ENCODE results near the gene SIK2.

GRCh38 chr11:111585371-111585770 lies 16.9 kb upstream of the SIK2 start:
- no peak for TF ChIP-seq TAF1 (IDR thresholded peaks at IDR 0.05; ENCODE audit: borderline replicate concordance, insufficient read depth, low read length)
- TF ChIP-seq, protein P1, sequence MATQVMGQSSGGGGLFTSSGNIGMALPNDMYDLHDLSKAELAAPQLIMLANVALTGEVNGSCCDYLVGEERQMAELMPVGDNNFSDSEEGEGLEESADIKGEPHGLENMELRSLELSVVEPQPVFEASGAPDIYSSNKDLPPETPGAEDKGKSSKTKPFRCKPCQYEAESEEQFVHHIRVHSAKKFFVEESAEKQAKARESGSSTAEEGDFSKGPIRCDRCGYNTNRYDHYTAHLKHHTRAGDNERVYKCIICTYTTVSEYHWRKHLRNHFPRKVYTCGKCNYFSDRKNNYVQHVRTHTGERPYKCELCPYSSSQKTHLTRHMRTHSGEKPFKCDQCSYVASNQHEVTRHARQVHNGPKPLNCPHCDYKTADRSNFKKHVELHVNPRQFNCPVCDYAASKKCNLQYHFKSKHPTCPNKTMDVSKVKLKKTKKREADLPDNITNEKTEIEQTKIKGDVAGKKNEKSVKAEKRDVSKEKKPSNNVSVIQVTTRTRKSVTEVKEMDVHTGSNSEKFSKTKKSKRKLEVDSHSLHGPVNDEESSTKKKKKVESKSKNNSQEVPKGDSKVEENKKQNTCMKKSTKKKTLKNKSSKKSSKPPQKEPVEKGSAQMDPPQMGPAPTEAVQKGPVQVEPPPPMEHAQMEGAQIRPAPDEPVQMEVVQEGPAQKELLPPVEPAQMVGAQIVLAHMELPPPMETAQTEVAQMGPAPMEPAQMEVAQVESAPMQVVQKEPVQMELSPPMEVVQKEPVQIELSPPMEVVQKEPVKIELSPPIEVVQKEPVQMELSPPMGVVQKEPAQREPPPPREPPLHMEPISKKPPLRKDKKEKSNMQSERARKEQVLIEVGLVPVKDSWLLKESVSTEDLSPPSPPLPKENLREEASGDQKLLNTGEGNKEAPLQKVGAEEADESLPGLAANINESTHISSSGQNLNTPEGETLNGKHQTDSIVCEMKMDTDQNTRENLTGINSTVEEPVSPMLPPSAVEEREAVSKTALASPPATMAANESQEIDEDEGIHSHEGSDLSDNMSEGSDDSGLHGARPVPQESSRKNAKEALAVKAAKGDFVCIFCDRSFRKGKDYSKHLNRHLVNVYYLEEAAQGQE (IDR thresholded peaks at IDR 0.05; ENCODE audit: insufficient read depth in 1 of 2, low read depth in 2 of 2, low read length in 2 of 2), result no peak
- TF ChIP-seq SIN3A (IDR thresholded peaks at IDR 0.05; ENCODE audit: borderline replicate concordance, insufficient read depth, low read length), result no peak

Data from PFSK-1 (cell line).